NT2/D1 (cell line): ENCODE results near the gene PHOSPHO1.

ENCODE experiments used
- YY1 ChIP-seq: IDR thresholded peaks from 2 replicates; pipeline ENCODE4 v1.6.1; 2011; ENCODE audit not compliant: insufficient read length, insufficient read depth
- ZNF274 ChIP-seq: IDR thresholded peaks from 2 replicates; pipeline ENCODE4 v1.6.1; 2011; ENCODE audit warnings: mild to moderate bottlenecking, low read depth, low read length

GRCh38 chr17:49239963-49240362 is 9.4 kb upstream of the PHOSPHO1 start:
- no peak for TF ChIP-seq YY1
- no peak for TF ChIP-seq ZNF274
